ENCODE results near the gene TNFSF15. TPM values are rescaled to one million over a fixed set of nuclear protein-coding genes. Genes with fewer than 3 reads are reported as not detected.

The TNFSF15 gene
- total RNA-seq, 1 donor from 2014 or later: 8.5 TPM

DNA sequence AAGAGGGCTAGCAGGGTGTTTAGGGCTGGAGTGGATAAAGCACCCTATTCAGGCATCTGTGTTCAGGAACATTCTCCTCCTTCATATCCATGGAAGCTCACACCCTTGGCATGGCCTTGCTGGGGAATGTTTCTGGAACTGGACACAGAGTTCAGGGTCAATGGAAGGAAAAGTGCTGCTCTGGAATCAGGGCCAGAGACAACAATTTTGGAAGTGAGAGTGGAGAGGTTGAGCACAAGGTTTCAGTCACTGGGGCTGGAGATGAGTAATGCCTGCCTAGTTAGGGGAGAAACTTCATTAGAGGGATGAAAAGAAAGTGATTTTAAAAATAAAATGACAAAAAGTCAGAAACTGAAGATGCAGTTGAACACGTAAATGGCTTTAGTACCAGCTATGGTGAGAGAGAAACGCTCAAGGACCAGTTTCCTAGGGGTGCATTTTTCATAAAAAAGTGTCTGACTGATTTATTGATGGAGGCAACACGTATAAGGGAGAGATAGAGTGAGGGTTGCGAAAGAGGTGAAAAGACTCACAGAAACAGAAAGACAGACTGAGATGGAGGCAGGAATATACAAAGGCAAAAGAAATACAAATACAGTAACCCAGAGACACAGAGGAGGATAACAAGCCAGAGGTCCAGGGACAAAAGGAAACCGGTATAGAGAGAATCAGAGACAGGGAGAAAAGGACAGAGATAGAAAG, 8.0 kb upstream of the TNFSF15 start:
- H3K27me3 ChIP-seq: no peaks in the 10 kb centered on the region
- TF ChIP-seq, protein P1, sequence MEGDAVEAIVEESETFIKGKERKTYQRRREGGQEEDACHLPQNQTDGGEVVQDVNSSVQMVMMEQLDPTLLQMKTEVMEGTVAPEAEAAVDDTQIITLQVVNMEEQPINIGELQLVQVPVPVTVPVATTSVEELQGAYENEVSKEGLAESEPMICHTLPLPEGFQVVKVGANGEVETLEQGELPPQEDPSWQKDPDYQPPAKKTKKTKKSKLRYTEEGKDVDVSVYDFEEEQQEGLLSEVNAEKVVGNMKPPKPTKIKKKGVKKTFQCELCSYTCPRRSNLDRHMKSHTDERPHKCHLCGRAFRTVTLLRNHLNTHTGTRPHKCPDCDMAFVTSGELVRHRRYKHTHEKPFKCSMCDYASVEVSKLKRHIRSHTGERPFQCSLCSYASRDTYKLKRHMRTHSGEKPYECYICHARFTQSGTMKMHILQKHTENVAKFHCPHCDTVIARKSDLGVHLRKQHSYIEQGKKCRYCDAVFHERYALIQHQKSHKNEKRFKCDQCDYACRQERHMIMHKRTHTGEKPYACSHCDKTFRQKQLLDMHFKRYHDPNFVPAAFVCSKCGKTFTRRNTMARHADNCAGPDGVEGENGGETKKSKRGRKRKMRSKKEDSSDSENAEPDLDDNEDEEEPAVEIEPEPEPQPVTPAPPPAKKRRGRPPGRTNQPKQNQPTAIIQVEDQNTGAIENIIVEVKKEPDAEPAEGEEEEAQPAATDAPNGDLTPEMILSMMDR (IDR thresholded peaks at IDR 0.05): no peak
- H3K4me1 ChIP-seq: no peaks in the 10 kb centered on the region
- no peak overlapping the region for H3K27ac ChIP-seq
- H3K4me3 ChIP-seq: no peak overlapping the region
- DNase-seq (no peak), ATAC-seq (no peak)
- no peaks in the 10 kb centered on the region for H3K36me3 ChIP-seq
- intact Hi-C loops (cut with DNase I): no loop called here
- no peaks in the 10 kb centered on the region for H3K9me3 ChIP-seq

DNA sequence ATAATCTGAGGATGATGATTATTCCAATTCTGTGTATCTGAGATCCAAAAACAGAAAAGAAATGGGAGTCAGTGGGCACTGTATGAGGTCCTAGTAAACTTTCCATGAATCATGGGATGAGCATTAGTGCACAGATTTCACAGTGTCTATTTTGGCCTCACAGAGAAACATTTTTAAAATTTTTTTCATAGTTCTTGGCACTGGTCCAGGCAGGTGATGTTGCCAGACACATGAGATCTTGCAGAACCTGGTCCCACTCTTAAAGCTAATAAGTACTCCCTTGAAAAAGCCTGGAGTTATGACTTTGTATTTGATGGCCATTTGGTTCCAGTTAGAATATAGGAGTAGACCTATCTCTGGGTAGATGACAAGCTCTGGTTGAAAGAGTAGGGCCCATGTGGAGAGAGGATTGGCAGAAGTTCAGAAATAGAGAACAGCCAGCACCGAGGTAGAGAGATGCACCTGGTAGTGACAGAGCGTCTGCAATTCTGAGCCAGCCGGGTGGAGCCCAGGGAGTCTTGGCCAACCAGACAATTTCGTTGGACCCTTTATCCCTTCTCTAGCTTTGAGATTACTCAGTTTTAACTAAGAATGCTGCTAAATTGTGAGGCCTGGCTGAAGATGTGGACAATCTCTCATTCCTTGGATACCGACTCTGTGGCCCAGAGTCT, 6.3 kb upstream of the TNFSF15 start:
- Histone ChIP-seq H3K27me3 (no peaks in the 10 kb centered on the region), H3K27ac (no peak overlapping the region), H3K4me3 (no peak overlapping the region), H3K9me3 (no peaks in the 10 kb centered on the region), H3K4me1 (no peaks in the 10 kb centered on the region), H3K36me3 (no peaks in the 10 kb centered on the region)
- DNase-seq: no peak
- no peak for ATAC-seq
- TF ChIP-seq, protein P1 (IDR thresholded peaks at IDR 0.05): no peak
- intact Hi-C loops (cut with DNase I): no loop called here

DNA sequence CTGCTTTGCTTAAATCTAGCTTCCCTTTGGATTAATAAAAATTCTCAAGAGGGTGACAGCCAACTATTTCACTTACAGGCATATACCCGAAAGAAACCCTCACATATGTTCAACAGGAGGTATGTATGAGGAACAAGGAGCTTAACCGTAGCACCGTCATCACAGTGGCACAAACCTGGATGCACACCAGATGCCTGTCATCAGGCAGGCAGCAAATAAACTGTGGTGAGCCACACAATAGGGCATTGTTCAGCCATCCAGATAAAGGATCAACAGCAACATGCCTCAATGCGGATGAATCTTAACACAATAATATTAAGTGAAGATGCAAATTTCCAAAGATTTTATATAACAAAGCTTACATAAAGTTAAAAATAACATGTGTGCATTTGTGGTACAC, 5.5 kb upstream of the TNFSF15 start:
- ATAC-seq (no peak), DNase-seq (no peak)
- Histone ChIP-seq H3K9me3 (no peaks in the 10 kb centered on the region), H3K36me3 (no peaks in the 10 kb centered on the region), H3K4me3 (no peak overlapping the region), H3K27me3 (no peaks in the 10 kb centered on the region), H3K27ac (no peak overlapping the region), H3K4me1 (peaks cover 7% of the 10 kb centered on the region)
- TF ChIP-seq, protein P1 (IDR thresholded peaks at IDR 0.05): no peak
- intact Hi-C loops (cut with DNase I): no loop called here

DNA sequence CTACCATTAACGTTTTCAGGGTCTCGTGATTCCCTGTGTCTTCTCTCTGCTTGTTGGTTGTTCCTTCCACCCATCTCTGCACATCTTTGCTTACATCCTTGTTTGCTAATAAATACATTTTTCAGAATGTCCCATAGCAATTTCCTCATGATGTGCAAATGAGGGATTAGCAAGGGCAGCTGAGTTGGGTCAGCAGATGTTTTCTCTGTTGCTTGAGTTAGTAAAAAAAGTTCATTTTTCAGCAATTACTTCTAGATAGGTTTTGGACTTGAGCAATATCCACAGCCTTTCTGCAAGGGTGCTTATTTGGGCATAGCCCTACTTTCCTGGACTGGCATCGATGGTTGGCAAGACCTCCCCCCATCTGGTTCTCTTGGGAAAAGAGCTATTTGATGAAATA, 4.8 kb upstream of the TNFSF15 start:
- intact Hi-C loops (cut with DNase I): no loop called here
- Histone ChIP-seq H3K9me3 (no peaks in the 10 kb centered on the region), H3K27me3 (no peaks in the 10 kb centered on the region), H3K4me3 (no peak overlapping the region), H3K36me3 (no peaks in the 10 kb centered on the region), H3K27ac (no peak overlapping the region), H3K4me1 (peaks cover 14% of the 10 kb centered on the region)
- TF ChIP-seq, protein P1 (IDR thresholded peaks at IDR 0.05): no peak
- no peak for DNase-seq
- no peak for ATAC-seq

DNA sequence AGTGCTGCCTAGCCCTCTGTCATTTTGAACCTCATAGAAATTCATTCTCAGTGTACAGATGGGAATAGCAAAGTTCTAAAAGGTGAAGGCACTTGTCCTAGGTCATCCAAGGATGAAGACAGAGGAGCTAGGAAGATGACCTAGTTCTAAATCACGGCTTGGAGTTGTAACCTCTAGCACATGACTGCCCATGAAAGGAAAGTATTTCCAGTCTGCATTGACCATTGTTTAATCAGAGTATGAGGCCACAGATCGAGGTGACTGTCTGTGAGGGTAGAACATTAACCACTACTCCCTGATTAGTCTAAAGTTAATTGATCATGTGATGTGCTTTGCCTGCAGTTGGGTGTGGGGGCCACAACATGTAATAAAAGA, 674 bp upstream of the TNFSF15 start:
- ATAC-seq: peak; percentile 3
- Histone ChIP-seq H3K36me3 (no peaks in the 10 kb centered on the region), H3K4me3 (peak overlapping the region; percentile 36), H3K4me1 (peaks cover 32% of the 10 kb centered on the region), H3K9me3 (no peaks in the 10 kb centered on the region), H3K27ac (peak overlapping the region; percentile 77), H3K27me3 (no peaks in the 10 kb centered on the region)
- intact Hi-C loops (cut with DNase I): no loop called here
- TF ChIP-seq, protein P1 (IDR thresholded peaks at IDR 0.05): no peak
- no peak for DNase-seq
